Natural killer cell (primary cell): ENCODE results near the gene GPR142. TPM values are rescaled to one million over a fixed set of nuclear protein-coding genes. Genes with fewer than 3 reads are reported as not detected.

ENCODE experiments used
- ATAC-seq, 3 donors: fragments of 150-1000 bp in 2 of 3; fragments of 200-7000 bp in 1 of 3; cut with Tn5 transposase; 1 replicate in 1 of 3; 2 replicates in 2 of 3; pipeline ENCODE4 v1.10.0; 2021; ENCODE audit warnings: mild to moderate bottlenecking in 2 of 3, moderate library complexity in 2 of 3
- DNase-seq, 2 donors: peaks; one replicate each; pipeline versions ENCODE4 v3.0.0 to v3.0.0-alpha.2; 2013 to 2021; ENCODE audit warnings: mixed read lengths in 1 of 2
- H3K27ac ChIP-seq: one replicate; pipeline ENCODE4 v1.5.1; 2013; ENCODE audit warnings: mild to moderate bottlenecking, low read length
- H3K27me3 ChIP-seq: one replicate; pipeline ENCODE4 v1.6.1; 2013; ENCODE audit warnings: low read length; ENCODE audit not compliant: control insufficient read depth, insufficient read depth
- H3K36me3 ChIP-seq: one replicate; pipeline ENCODE4 v1.6.1; 2013; ENCODE audit warnings: low read length; ENCODE audit not compliant: control insufficient read depth, insufficient read depth
- H3K4me1 ChIP-seq: one replicate; pipeline ENCODE4 v1.6.1; 2013; ENCODE audit warnings: low read length; ENCODE audit not compliant: control insufficient read depth, insufficient read depth
- H3K4me3 ChIP-seq: one replicate; pipeline ENCODE4 v1.5.1; 2013; ENCODE audit warnings: low read length
- H3K9me3 ChIP-seq: one replicate; pipeline ENCODE4 v1.6.1; 2013; ENCODE audit warnings: low read length; ENCODE audit not compliant: control insufficient read depth, insufficient read depth
- H3K27ac Mint-ChIP-seq, 2 donors: one replicate each; pipeline ENCODE4 v1.8.0; 2022; ENCODE audit warnings: mild to moderate bottlenecking in 2 of 2, mixed read lengths in 2 of 2, moderate library complexity in 1 of 2
- H3K27me3 Mint-ChIP-seq, 2 donors: one replicate each; pipeline ENCODE4 v1.8.0; 2022; ENCODE audit warnings: low read depth in 2 of 2, mixed read lengths in 2 of 2
- H3K36me3 Mint-ChIP-seq: one replicate; pipeline ENCODE4 v1.8.0; 2022; ENCODE audit warnings: mixed read lengths
- H3K4me1 Mint-ChIP-seq, 2 donors: one replicate each; pipeline ENCODE4 v1.8.0; 2022; ENCODE audit warnings: mixed read lengths in 2 of 2
- H3K4me3 Mint-ChIP-seq: one replicate; pipeline ENCODE4 v1.8.0; 2022; ENCODE audit warnings: mild to moderate bottlenecking, moderate library complexity, mixed read lengths
- H3K9me3 Mint-ChIP-seq, 2 donors: one replicate each; pipeline ENCODE4 v1.8.0; 2022; ENCODE audit warnings: mixed read lengths in 2 of 2
- WGBS: methylation state at CpG from one replicate; pipeline ENCODE4 v1.1.7; 2013; ENCODE audit warnings: missing lambda C conversion rate; ENCODE audit not compliant: insufficient coverage; 5-methylcytosine and 5-hydroxymethylcytosine counted together
- intact Hi-C: fragments of 100-400 bp; cut with micrococcal nuclease; formaldehyde crosslinking; loops from one replicate; pipeline ENCODE4 v1.14.2; 2022
- total RNA-seq, 4 donors: library from RNA; stranded (reverse); fragments of 120-200 nt in 1 of 4; gene quantifications; one replicate each; pipeline versions ENCODE4 v1.2.3 to v1.2.4, GENCODE V29; 2013 to 2022
- TF ChIP-seq, protein P1 (sequence below): fragments of 200-600 bp; IDR thresholded peaks from one replicate; pipeline ENCODE4 v1.8.0; 2022; ENCODE audit warnings: antibody characterized with exemption

Gene GPR142
- total RNA-seq, 3 donors from 2014 or later (not counting 1 experiment from before 2014, with no cell fraction given), result not detected

DNA sequence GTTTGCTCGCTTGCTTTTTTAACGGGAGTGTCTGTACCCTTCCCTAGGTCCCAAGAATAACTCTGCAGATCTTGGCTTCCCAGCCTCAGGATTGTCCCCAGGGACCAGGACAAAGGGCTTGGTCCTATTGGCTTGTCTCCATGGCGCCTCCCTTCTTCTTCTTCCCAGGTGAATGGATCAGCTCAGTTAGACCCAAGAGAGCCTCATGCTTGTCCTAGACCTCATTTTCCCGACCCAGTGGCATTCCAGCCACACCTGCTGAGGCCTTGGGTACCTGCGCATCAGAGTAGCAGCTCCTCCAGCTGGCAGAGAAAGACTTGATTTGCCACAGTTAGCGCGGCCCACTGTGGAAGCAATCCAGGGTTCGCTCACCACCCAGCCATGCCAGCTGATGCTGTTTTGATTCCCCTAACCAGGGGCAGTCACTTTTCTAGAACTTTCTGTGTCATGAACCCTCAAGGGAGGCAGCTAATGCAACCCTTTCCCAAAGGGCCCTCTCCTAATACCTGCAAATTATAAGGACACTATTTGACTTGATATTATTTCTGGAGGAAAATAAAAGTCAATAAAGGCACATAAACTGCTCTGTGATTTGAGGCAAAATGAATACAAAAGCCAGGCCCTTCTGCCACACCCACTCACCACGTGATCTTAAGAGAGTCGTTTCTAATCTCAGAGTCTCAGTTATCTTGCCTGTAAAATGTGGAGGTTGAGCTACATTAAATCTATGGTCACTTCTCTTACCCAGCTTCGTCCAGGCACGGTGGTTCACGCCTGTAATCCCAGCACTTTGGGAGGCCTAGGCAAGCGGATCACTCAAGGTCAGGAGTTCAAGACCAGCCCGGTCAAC lies 13.9 kb downstream of the GPR142 start:
- Mint-ChIP-seq H3K9me3 (no peaks in the 10 kb centered on the region), H3K36me3 (no peaks in the 10 kb centered on the region), H3K4me1 (peaks cover 30 to 32% of the 10 kb centered on the region in 2 donors), H3K4me3 (no peak overlapping the region), H3K27me3 (no peaks in the 10 kb centered on the region), H3K27ac (peak overlapping the region; percentile 78 to 87)
- WGBS, result 91% methylated on average over 13 of the region's 15 CpGs
- Histone ChIP-seq H3K27me3 (no peaks in the 10 kb centered on the region), H3K36me3 (no peaks in the 10 kb centered on the region), H3K4me1 (peaks cover 34% of the 10 kb centered on the region), H3K9me3 (no peaks in the 10 kb centered on the region), H3K27ac (no peak overlapping the region), H3K4me3 (no peak overlapping the region)
- DNase-seq (no peak), ATAC-seq (no peak)
- TF ChIP-seq, protein P1, sequence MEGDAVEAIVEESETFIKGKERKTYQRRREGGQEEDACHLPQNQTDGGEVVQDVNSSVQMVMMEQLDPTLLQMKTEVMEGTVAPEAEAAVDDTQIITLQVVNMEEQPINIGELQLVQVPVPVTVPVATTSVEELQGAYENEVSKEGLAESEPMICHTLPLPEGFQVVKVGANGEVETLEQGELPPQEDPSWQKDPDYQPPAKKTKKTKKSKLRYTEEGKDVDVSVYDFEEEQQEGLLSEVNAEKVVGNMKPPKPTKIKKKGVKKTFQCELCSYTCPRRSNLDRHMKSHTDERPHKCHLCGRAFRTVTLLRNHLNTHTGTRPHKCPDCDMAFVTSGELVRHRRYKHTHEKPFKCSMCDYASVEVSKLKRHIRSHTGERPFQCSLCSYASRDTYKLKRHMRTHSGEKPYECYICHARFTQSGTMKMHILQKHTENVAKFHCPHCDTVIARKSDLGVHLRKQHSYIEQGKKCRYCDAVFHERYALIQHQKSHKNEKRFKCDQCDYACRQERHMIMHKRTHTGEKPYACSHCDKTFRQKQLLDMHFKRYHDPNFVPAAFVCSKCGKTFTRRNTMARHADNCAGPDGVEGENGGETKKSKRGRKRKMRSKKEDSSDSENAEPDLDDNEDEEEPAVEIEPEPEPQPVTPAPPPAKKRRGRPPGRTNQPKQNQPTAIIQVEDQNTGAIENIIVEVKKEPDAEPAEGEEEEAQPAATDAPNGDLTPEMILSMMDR, result no peak
- intact Hi-C loops, result no loop called here

DNA sequence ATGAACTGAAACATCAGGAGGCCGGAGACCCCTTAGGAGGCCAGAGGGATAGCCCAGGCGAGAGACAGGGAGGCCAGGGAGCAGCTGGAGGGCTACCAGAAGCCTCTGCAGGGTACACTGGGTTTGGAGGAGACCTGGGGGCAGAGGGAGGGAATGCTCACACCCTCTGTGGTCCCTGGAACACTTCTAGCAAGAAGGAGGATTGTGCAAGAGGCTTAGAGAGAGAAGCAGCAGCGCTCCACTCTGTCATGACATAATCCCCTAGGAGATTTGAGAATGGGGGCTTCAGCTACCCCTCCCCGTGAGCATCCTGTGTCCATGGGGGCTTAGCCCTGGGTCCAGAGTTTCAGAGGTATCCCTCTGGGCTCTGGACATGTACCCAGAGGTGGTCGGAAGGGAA lies 15.8 kb downstream of the GPR142 start:
- Mint-ChIP-seq H3K27ac (peak overlapping the region; percentile 7 to 63), H3K27me3 (no peaks in the 10 kb centered on the region), H3K4me3 (no peak overlapping the region), H3K9me3 (no peaks in the 10 kb centered on the region), H3K4me1 (peaks cover 26 to 29% of the 10 kb centered on the region in 2 donors), H3K36me3 (no peaks in the 10 kb centered on the region)
- Histone ChIP-seq H3K9me3 (no peaks in the 10 kb centered on the region), H3K27ac (no peak overlapping the region), H3K27me3 (no peaks in the 10 kb centered on the region), H3K4me3 (no peak overlapping the region), H3K36me3 (no peaks in the 10 kb centered on the region), H3K4me1 (peaks cover 28% of the 10 kb centered on the region)
- TF ChIP-seq, protein P1, result no peak
- WGBS, result 91% methylated on average over 5 of the region's 5 CpGs
- intact Hi-C loops, result no loop called here
- no peak for ATAC-seq
- DNase-seq, result no peak

DNA sequence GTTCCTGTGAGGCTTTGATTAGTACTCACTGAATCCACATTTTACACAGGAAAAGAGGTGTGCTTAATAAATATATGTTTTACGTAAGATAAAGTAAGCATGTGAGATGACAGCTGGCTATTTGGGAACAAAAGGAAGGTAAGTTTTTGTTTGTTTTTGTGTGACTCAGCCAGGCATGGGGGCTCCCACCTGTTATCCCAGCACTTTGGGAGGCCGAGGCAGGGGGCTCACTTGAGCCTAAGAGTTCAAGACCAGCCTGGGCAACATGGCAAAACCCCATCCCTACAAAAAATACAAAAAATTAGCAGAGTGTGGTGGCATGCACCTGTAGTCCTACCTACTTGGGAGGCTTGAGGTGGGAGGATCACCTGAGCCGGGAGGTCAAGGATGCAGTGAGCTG lies 17.9 kb downstream of the GPR142 start:
- DNase-seq (no peak), ATAC-seq (no peak)
- Histone ChIP-seq H3K9me3 (no peaks in the 10 kb centered on the region), H3K36me3 (no peaks in the 10 kb centered on the region), H3K27ac (no peak overlapping the region), H3K4me1 (peaks cover 8% of the 10 kb centered on the region), H3K27me3 (no peaks in the 10 kb centered on the region), H3K4me3 (no peak overlapping the region)
- H3K9me3 Mint-ChIP-seq, result no peaks in the 10 kb centered on the region
- intact Hi-C loops, result no loop called here
- H3K27ac Mint-ChIP-seq, result no peak overlapping the region
- 99% methylated on average over 3 of the region's 3 CpGs for WGBS
- no peaks in the 10 kb centered on the region for H3K36me3 Mint-ChIP-seq
- peaks cover 0 to 3% of the 10 kb centered on the region in 2 donors for H3K27me3 Mint-ChIP-seq
- TF ChIP-seq, protein P1, result no peak
- H3K4me1 Mint-ChIP-seq, result peaks cover 11 to 13% of the 10 kb centered on the region in 2 donors
- H3K4me3 Mint-ChIP-seq, result no peak overlapping the region
